DND-41 (cell line): ENCODE results near the gene REM1.

Experiments used
- CTCF ChIP-seq: IDR thresholded peaks from 2 replicates; pipeline ENCODE4 v1.5.1; 2012; ENCODE audit warnings: borderline replicate concordance, low read length, moderate library complexity, mild to moderate bottlenecking; ENCODE audit not compliant: poor library complexity, severe bottlenecking; ENCODE audit errors: extremely low read depth
- EZH2 ChIP-seq: IDR thresholded peaks from 3 replicates; pipeline ENCODE4 v1.6.1; 2012; ENCODE audit warnings: borderline replicate concordance, low read depth, mild to moderate bottlenecking, moderate library complexity, low read length, inconsistent platforms; ENCODE audit not compliant: severe bottlenecking

- TF ChIP-seq EZH2 (no peak), CTCF (no peak)
These were observed 13.0 kb downstream of the REM1 start for GRCh38 chr20:31488115-31488514.
